ENCODE data around the gene SOBP.

The SOBP gene

GRCh38 chr6:107539849-107540464 is 50.0 kb downstream of the SOBP start:
- in situ Hi-C loops (cut with HindIII; ENCODE audit: low sequenced_read_pairs): no loop called here
- no peak for TF ChIP-seq CTCF (IDR thresholded peaks at IDR 0.05; ENCODE audit: low read depth, low read length)
- H3K4me3 ChIP-seq (ENCODE audit: low read depth, low read length): no peak overlapping the region
- DNase-seq (ENCODE audit: low read depth, low spot score): no peak

- in situ Hi-C loops (cut with HindIII; ENCODE audit: low sequenced_read_pairs): no loop called here
- no peak for DNase-seq (ENCODE audit: low read depth, low spot score)
- no peak overlapping the region for H3K4me3 ChIP-seq (ENCODE audit: low read depth, low read length)
- TF ChIP-seq CTCF (IDR thresholded peaks at IDR 0.05; ENCODE audit: low read depth, low read length): no peak
These were observed 50.5 kb downstream of the SOBP start for GRCh38 chr6:107540465-107540857.

- no peak for TF ChIP-seq CTCF (IDR thresholded peaks at IDR 0.05; ENCODE audit: low read depth, low read length)
- DNase-seq (ENCODE audit: low read depth, low spot score): no peak
- in situ Hi-C loops (cut with HindIII; ENCODE audit: low sequenced_read_pairs): no loop called here
- H3K4me3 ChIP-seq (ENCODE audit: low read depth, low read length): no peak overlapping the region
These were observed 52.3 kb downstream of the SOBP start for GRCh38 chr6:107542192-107542668.

GRCh38 chr6:107543088-107543487 is 53.2 kb downstream of the SOBP start:
- TF ChIP-seq CTCF (IDR thresholded peaks at IDR 0.05; ENCODE audit: low read depth, low read length): no peak
- in situ Hi-C loops (cut with HindIII; ENCODE audit: low sequenced_read_pairs): no loop called here
- DNase-seq (ENCODE audit: low read depth, low spot score): no peak
- no peak overlapping the region for H3K4me3 ChIP-seq (ENCODE audit: low read depth, low read length)

GRCh38 chr6:107543567-107543966 is 53.6 kb downstream of the SOBP start:
- in situ Hi-C loops (cut with HindIII; ENCODE audit: low sequenced_read_pairs): no loop called here
- H3K4me3 ChIP-seq (ENCODE audit: low read depth, low read length): no peak overlapping the region
- no peak for TF ChIP-seq CTCF (IDR thresholded peaks at IDR 0.05; ENCODE audit: low read depth, low read length)
- DNase-seq (ENCODE audit: low read depth, low spot score): no peak

GRCh38 chr6:107545763-107546162 is 55.8 kb downstream of the SOBP start:
- H3K4me3 ChIP-seq (ENCODE audit: low read depth, low read length): no peak overlapping the region
- TF ChIP-seq CTCF (IDR thresholded peaks at IDR 0.05; ENCODE audit: low read depth, low read length): no peak
- no peak for DNase-seq (ENCODE audit: low read depth, low spot score)
- in situ Hi-C loops (cut with HindIII; ENCODE audit: low sequenced_read_pairs): no loop called here

All from astrocyte of the spinal cord (primary cell).